GM19455 (cell line): ENCODE data around the gene TMEM174.
"Not testable (repeated sequence)": the region's sequence is repeated elsewhere in the genome, so short reads cannot be mapped to it uniquely, and the experiment has no call there.

Experiments
- ATAC-seq: cut with Tn5 transposase; IDR thresholded peaks from one replicate; pipeline ENCODE4 v1.9.1; 2021; ENCODE audit not compliant: unreplicated experiment

TMEM174 gene

DNA sequence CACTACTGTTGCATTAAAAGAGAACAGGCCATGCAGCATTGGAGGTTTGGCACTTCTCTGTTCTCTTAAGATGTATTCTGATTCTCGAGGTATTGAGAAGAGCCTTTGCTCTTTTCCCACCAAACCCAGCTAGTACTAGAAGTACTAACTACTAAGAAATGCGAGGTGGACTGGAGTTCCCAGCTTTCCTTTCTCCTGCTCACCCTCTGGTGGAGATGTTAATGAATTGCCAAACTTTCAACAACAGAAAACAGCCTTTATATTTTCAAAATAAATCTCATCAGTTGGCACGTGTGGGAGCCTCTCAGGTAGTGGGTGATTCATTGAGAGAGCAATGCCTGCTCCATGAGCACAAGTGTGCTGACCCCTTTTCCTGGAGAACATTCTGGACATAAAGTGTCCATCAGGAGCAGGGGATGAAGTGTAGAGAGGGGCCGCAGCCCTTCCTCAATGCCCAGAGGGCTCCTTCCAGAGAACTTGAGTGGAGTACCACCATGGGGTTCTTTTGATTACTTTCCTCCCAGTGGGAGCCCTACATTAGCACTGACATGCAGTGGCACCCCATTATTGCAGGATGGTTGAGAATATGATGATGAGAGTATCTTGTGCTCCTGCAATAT lies 45.7 kb downstream of the TMEM174 start:
- ATAC-seq = no peak

DNA sequence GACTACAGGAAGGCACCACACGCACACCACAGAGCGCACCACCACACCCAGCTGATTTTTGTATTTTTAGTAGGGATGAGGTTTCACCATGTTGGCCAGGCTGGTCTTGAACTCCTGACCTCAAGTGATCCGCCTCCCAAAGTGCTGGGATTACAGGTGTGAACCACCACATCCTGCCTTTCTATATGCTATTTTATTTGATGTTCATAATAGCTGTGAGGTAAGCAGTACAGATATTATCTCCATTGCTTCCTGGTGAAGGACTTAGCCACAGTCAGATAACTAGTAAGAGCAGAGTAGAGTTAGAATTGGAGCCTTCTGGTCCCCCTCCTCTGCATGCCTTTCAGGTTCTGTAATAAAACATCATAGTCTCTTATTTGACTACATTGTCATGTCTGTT lies 46.3 kb downstream of the TMEM174 start:
- not testable (repeated sequence) for ATAC-seq

DNA sequence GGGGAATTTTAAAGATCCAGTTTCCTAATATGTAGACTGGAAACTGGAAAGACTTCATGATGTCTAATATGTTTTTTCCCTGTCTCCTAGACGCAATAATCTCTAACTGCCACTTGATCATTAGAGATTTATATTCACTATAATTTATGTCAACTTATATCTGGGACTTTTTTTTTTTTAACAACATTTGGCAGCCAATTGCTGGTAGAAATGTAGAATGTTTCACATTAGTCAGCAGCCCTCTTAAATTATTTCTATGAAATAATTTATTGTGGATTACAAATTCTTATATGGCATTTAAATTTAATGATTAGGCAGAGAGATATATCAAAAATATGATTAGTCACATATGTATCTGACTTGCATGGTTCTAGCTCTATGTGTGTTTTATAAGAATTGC lies 48.2 kb downstream of the TMEM174 start:
- no peak for ATAC-seq

DNA sequence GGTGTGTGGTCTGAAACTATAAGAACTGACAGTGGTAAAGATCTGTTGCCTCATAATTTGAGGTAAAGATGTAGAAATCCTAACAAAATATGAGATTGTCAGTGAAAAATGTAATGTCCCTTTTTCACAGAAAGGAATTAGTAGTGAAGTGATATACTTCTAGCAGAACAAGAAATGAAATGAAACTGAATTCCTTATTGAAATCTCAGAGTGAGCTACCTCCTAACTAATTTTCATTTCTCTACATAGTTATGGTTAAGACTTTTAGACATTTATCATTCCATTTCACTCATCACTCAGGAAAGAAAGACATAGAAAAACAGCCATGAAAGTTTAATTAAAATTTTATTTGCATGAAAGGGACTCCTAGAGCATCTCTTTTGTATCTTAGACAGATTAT lies 48.7 kb downstream of the TMEM174 start:
- ATAC-seq = no peak

DNA sequence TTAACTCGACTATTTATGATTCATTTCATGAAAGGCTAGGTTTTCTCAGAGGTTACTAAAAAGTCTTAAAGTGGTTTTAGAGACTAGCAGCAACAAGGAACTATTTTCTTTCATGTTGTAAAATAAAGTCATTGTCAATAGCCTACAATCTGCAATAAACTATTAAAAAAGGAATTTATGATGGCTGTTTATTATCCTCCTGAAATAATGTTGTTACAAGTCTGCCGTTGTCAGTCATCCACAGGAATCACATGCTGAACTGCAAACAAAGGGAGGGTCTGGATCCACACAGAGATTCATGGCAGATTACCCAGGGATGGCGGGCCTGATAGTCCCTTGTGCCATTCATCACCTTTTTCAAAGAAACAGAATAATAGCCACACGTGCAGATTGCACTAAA lies 49.2 kb downstream of the TMEM174 start:
- no peak for ATAC-seq
